HG02884 (cell line): ENCODE data around the gene COL4A2.
A peak's percentile ranks its signal among the peaks of the same experiment; 100 is the strongest.
"Not testable (repeated sequence)": the region's sequence is repeated elsewhere in the genome, so short reads cannot be mapped to it uniquely, and the experiment has no call there.

Experiments used
- ATAC-seq: cut with Tn5 transposase; IDR thresholded peaks from one replicate; pipeline ENCODE4 v1.9.1; 2021; ENCODE audit warnings: mild to moderate bottlenecking, moderate library complexity; ENCODE audit not compliant: unreplicated experiment

The COL4A2 gene

GRCh38 chr13:110523838-110524540, 216.9 kb downstream of the COL4A2 start:
- ATAC-seq: no peak

GRCh38 chr13:110524541-110525257, 217.6 kb downstream of the COL4A2 start:
- no peak for ATAC-seq

- peak; percentile 78 for ATAC-seq
These were observed 218.5 kb downstream of the COL4A2 start for GRCh38 chr13:110525328-110526319.

GRCh38 chr13:110528371-110528770, 221.3 kb downstream of the COL4A2 start:
- no peak for ATAC-seq

- ATAC-seq: no peak
These were observed 221.8 kb downstream of the COL4A2 start for GRCh38 chr13:110528911-110529310.

- no peak for ATAC-seq
These were observed 222.6 kb downstream of the COL4A2 start for GRCh38 chr13:110529522-110530311.

- ATAC-seq: no peak
These were observed 224.0 kb downstream of the COL4A2 start for GRCh38 chr13:110531100-110531499.

- ATAC-seq: no peak
These were observed 224.6 kb downstream of the COL4A2 start for GRCh38 chr13:110531671-110532083.

- ATAC-seq: not testable (repeated sequence)
These were observed 225.2 kb downstream of the COL4A2 start for GRCh38 chr13:110532258-110532657.

GRCh38 chr13:110533771-110534670, 226.9 kb downstream of the COL4A2 start:
- ATAC-seq: no peak

GRCh38 chr13:110535526-110535925, 228.4 kb downstream of the COL4A2 start:
- ATAC-seq: no peak

- ATAC-seq: peak; percentile 42
These were observed 229.1 kb downstream of the COL4A2 start for GRCh38 chr13:110536006-110536693.

- no peak for ATAC-seq
These were observed 231.5 kb downstream of the COL4A2 start for GRCh38 chr13:110538632-110539031.

GRCh38 chr13:110539894-110540293, 232.8 kb downstream of the COL4A2 start:
- no peak for ATAC-seq

GRCh38 chr13:110540871-110541525, 233.9 kb downstream of the COL4A2 start:
- no peak for ATAC-seq

GRCh38 chr13:110541526-110541920, 234.4 kb downstream of the COL4A2 start:
- no peak for ATAC-seq

- no peak for ATAC-seq
These were observed 235.2 kb downstream of the COL4A2 start for GRCh38 chr13:110542169-110542796.

GRCh38 chr13:110546378-110546777, 239.3 kb downstream of the COL4A2 start:
- ATAC-seq: no peak
